Heart left ventricle (tissue), 13 donors: ENCODE data around the gene POLR1H.

ENCODE experiments used
- POLR2A ChIP-seq, 2 donors: fragments of 450-650 bp; IDR thresholded peaks; one replicate each; pipeline ENCODE4 v1.6.1; 2017; ENCODE audit warnings: antibody characterized with exemption in 2 of 2, mild to moderate bottlenecking in 2 of 2, moderate library complexity in 2 of 2
- TF ChIP-seq, protein P1 (sequence below), 12 donors: fragments of 200-600 bp; sonication (generic) in 4 of 12; IDR thresholded peaks; one replicate each; pipeline versions ENCODE4 v1.5.0 to v1.8.0; 2018 to 2022; ENCODE audit warnings: antibody characterized with exemption in 12 of 12, mild to moderate bottlenecking in 5 of 12
- donor health status: ischemic (EF 13 %, LVEDD 7.1; RV severe dilation, severe dysfunction).
- donor health status: DM: no; HTN: yes; CAD: no.
- donor health status: DM: no; HTN: no; CAD: no.
- donor health status: ischemic (EF 25% LVEDD 6.9; RV normal size, moderate dysfunction).
- donor health status: ischemic (EF 25% LVEDD 5.7; RV mildly dilated, moderate dysfunction).
- donor health status: ischemic (EF 35%, LVEDD 5.7; RV mildly dilated, moderate dysfunction).
- donor health status: nonischemic (EF 11% LVEDD 7.7; RV severe dilation, severe dysfunction).
- donor health status: DM: yes; HTN: yes; CAD: no.
- donor health status: PGD.
- donor health status: ischemic (EF 29% LVEDD 5.4; RV normal size, mild dysfunction).
- donor health status: nonischemic (EF 23%, LVEDD 6.1; RV moderate dilation, normal function).

DNA sequence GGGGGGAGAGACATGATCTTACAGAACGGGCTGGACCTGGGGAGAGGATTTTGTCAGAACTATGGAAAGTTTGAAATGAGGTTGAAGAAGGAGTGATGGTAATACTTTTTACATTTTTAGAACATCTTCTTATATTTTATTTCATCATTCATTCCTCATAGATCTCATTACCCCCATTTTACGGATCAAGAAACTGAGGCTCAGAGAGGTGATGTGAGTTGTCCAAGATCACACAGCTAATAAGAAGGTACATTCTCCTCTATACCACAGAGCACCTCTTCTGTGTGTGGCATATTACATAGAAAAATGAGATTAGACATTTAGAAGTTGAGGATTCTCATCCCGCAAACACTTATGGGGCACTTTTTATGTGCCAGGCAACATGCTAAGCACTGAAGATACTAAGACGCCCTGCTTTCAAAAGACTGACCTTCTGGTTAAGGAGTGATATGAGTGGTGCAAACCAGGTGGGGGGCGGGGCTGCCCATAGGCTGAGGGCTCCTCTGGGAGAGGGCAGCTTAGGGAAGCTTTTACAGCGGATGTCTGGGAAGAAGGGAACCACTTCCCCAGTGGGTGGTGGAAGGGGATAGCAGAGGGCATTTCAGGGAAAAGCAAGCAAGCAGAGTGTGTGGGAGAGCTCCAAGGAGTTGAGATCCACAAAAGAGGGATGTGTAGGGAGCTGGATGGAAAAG lies 31.9 kb downstream of the POLR1H start:
- TF ChIP-seq, protein P1, sequence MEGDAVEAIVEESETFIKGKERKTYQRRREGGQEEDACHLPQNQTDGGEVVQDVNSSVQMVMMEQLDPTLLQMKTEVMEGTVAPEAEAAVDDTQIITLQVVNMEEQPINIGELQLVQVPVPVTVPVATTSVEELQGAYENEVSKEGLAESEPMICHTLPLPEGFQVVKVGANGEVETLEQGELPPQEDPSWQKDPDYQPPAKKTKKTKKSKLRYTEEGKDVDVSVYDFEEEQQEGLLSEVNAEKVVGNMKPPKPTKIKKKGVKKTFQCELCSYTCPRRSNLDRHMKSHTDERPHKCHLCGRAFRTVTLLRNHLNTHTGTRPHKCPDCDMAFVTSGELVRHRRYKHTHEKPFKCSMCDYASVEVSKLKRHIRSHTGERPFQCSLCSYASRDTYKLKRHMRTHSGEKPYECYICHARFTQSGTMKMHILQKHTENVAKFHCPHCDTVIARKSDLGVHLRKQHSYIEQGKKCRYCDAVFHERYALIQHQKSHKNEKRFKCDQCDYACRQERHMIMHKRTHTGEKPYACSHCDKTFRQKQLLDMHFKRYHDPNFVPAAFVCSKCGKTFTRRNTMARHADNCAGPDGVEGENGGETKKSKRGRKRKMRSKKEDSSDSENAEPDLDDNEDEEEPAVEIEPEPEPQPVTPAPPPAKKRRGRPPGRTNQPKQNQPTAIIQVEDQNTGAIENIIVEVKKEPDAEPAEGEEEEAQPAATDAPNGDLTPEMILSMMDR (IDR thresholded peaks at IDR 0.05): no peak
- no peak for TF ChIP-seq POLR2A (IDR thresholded peaks at IDR 0.05)
